B cell (primary cell): ENCODE data around the gene ZBP1. TPM values are rescaled to one million over a fixed set of nuclear protein-coding genes. Genes with fewer than 3 reads are reported as not detected.
"Not testable (repeated sequence)": the region's sequence is repeated elsewhere in the genome, so short reads cannot be mapped to it uniquely, and the experiment has no call there.

Source experiments
- ATAC-seq: fragments of 200-7000 bp; cut with Tn5 transposase; one replicate; pipeline ENCODE4 v1.10.0; 2021; ENCODE audit warnings: low read depth, mild to moderate bottlenecking, moderate number of reproducible peaks, moderate library complexity
- CTCF ChIA-PET: fragments of 350-600 bp; sonication (Branson Sonifier 250); formaldehyde crosslinking; loops from one replicate; lab custom pipeline; 2021; ENCODE audit warnings: antibody characterized with exemption, inconsistent platforms; lab: Charles Lee
- POLR2A ChIA-PET: fragments of 350-600 bp; sonication (Branson Sonifier 250); formaldehyde crosslinking; loops from one replicate; lab custom pipeline; 2021; ENCODE audit warnings: antibody characterized with exemption; lab: Charles Lee
- DNase-seq: peaks from one replicate; pipeline ENCODE4 v3.0.0; 2013
- H2AFZ ChIP-seq: 2 replicates; pipeline ENCODE4 v1.6.1; 2012; ENCODE audit warnings: mild to moderate bottlenecking, low read depth, low read length; ENCODE audit not compliant: insufficient read depth, poor library complexity, severe bottlenecking
- H3K27ac ChIP-seq, 2 donors: 1 replicate in 1 of 2; 2 replicates in 1 of 2; pipeline ENCODE4 v1.5.1; 2012 to 2013; ENCODE audit warnings: low read length in 2 of 2, mild to moderate bottlenecking in 2 of 2, moderate library complexity in 1 of 2
- H3K27me3 ChIP-seq, 4 experiments: fragments of 200-600 bp in 1 of 4; sonication (generic) in 1 of 4; replicated peaks in 1 of 4; 1 replicate in 2 of 4; 2 replicates in 2 of 4; pipeline versions ENCODE4 v1.6.1 to v1.7.0; 2013 to 2016; ENCODE audit warnings: low read length in 3 of 4, mild to moderate bottlenecking in 2 of 4, mixed read lengths in 1 of 4, moderate library complexity in 1 of 4; ENCODE audit not compliant: insufficient read depth in 4 of 4, control insufficient read depth in 3 of 4; ENCODE audit errors: control extremely low read depth in 1 of 4
- H3K36me3 ChIP-seq, 2 experiments: replicated peaks in 1 of 2; 1 replicate in 1 of 2; 2 replicates in 1 of 2; pipeline versions ENCODE4 v1.6.1 to v1.7.1; 2013; ENCODE audit warnings: low read length in 1 of 2; ENCODE audit not compliant: insufficient read depth in 2 of 2, control insufficient read depth in 1 of 2; ENCODE audit errors: control extremely low read depth in 1 of 2, extremely low read depth in 1 of 2
- H3K4me1 ChIP-seq, 2 donors: fragments of 200-600 bp in 1 of 2; sonication (generic) in 1 of 2; 1 replicate in 1 of 2; 2 replicates in 1 of 2; pipeline versions ENCODE4 v1.5.1 to v1.6.1; 2013 to 2017; ENCODE audit warnings: low read length in 2 of 2; ENCODE audit not compliant: control insufficient read depth in 2 of 2, insufficient read depth in 2 of 2
- H3K4me2 ChIP-seq: replicated peaks from 2 replicates; pipeline ENCODE3; 2012; ENCODE audit warnings: mild to moderate bottlenecking, low read depth, low read length; ENCODE audit not compliant: poor library complexity, severe bottlenecking
- H3K4me3 ChIP-seq, 5 experiments: fragments of 200-600 bp in 1 of 5; sonication (generic) in 1 of 5; 1 replicate in 3 of 5; 2 replicates in 2 of 5; pipeline versions ENCODE4 v1.5.1 to v1.7.0; 2011 to 2016; ENCODE audit warnings: low read length in 4 of 5, mild to moderate bottlenecking in 4 of 5, low read depth in 2 of 5, control low read depth in 1 of 5, moderate library complexity in 1 of 5; ENCODE audit not compliant: insufficient read depth in 1 of 5; ENCODE audit errors: control extremely low read depth in 1 of 5, extremely low read depth in 1 of 5
- H3K79me2 ChIP-seq: fragments of 200-600 bp; sonication (generic); one replicate; pipeline ENCODE4 v1.6.0; 2016; ENCODE audit warnings: low read length; ENCODE audit not compliant: control insufficient read depth, insufficient read depth
- H3K9ac ChIP-seq: fragments of 200-600 bp; sonication (generic); 2 replicates; pipeline ENCODE4 v1.6.1; 2017; ENCODE audit warnings: mild to moderate bottlenecking, low read length, moderate library complexity
- H3K9me3 ChIP-seq, 3 donors: one replicate each; pipeline versions ENCODE4 v1.6.1 to v1.7.1; 2013; ENCODE audit warnings: low read length in 2 of 3; ENCODE audit not compliant: control insufficient read depth in 2 of 3, insufficient read depth in 1 of 3; ENCODE audit errors: control extremely low read depth in 1 of 3
- H4K20me1 ChIP-seq: 2 replicates; pipeline ENCODE4 v1.6.0; 2012; ENCODE audit warnings: mild to moderate bottlenecking, low read length; ENCODE audit not compliant: insufficient read depth, control insufficient read depth, poor library complexity, severe bottlenecking
- H3K27ac Mint-ChIP-seq: one replicate; pipeline ENCODE4 v1.8.0; 2021; ENCODE audit warnings: mixed read lengths
- H3K27me3 Mint-ChIP-seq: one replicate; pipeline ENCODE4 v1.8.0; 2021; ENCODE audit warnings: mixed read lengths
- H3K4me1 Mint-ChIP-seq: one replicate; pipeline ENCODE4 v1.8.0; 2021; ENCODE audit warnings: mixed read lengths
- H3K4me3 Mint-ChIP-seq: one replicate; pipeline ENCODE4 v1.8.0; 2021; ENCODE audit warnings: mixed read lengths
- H3K9me3 Mint-ChIP-seq: one replicate; pipeline ENCODE4 v1.8.0; 2022; ENCODE audit warnings: mixed read lengths; ENCODE audit not compliant: insufficient read depth
- CTCF ChIP-seq: fragments of 200-600 bp; IDR thresholded peaks from one replicate; pipeline ENCODE4 v1.8.0; 2022; ENCODE audit warnings: antibody characterized with exemption, mild to moderate bottlenecking
- WGBS: methylation state at CpG from one replicate; pipeline ENCODE4 v1.1.5; 2013; ENCODE audit warnings: missing lambda C conversion rate; ENCODE audit not compliant: insufficient coverage; 5-methylcytosine and 5-hydroxymethylcytosine counted together
- intact Hi-C: fragments of 100-400 bp; cut with micrococcal nuclease; formaldehyde crosslinking; loops from one replicate; pipeline ENCODE4 v1.10.0; 2022
- polyA plus RNA-seq: library from polyadenylated mRNA; depleted of rRNA; stranded (reverse); fragments of >200 nt; gene quantifications from 2 replicates; pipeline ENCODE4 v1.2.3, GENCODE V29; 2012
- total RNA-seq, 2 donors: library from RNA; stranded (reverse); fragments of 120-200 nt in 1 of 2; gene quantifications; 1 replicate in 1 of 2; 2 replicates in 1 of 2; pipeline versions ENCODE4 v1.2.3 to v1.2.4, GENCODE V29; 2013 to 2022

The ZBP1 gene
- total and polyA plus RNA-seq, 2 donors (not counting 1 experiment from before 2014, with no cell fraction given), result 29.9 to 69.2 TPM

- H3K9me3 Mint-ChIP-seq, H3K36me3 ChIP-seq, DNase-seq, ATAC-seq, H4K20me1 ChIP-seq, H3K27me3 ChIP-seq, H2AFZ ChIP-seq: not testable (repeated sequence)
- intact Hi-C loops, result loop anchor here (1.0 to 10.0 kb wide), 4 partner anchors 9 to 680 kb away; partner anchors contain the start of genes RAB22A and ZBP1
- H3K79me2 ChIP-seq, result peaks cover 28% of the 10 kb centered on the region
- H3K9me3 ChIP-seq, result peaks cover 0 to 19% (median 10%) of the 10 kb centered on the region in 3 donors
- H3K4me3 ChIP-seq, result peak overlapping the region in 4 of 5 experiments; percentile 30 to 62 (median 57)
- peak overlapping the region; percentile 60 for H3K4me2 ChIP-seq
- H3K27me3 Mint-ChIP-seq, result peaks cover 14% of the 10 kb centered on the region
- ChIA-PET POLR2A (interaction anchor here (1.7 to 2.2 kb wide), 3 partner anchors 9 to 52 kb away, joined by 4 to 28 read pairs (median 15); partner anchors contain the start of gene ZBP1), CTCF (interaction anchor here (1.0 to 6.5 kb wide), 8 partner anchors 8 to 458 kb away, joined by 3 to 61 read pairs (median 8); partner anchors contain the start of gene ZBP1)
- peak overlapping the region; percentile 65 for H3K9ac ChIP-seq
- peak overlapping the region; percentile 87 for H3K4me3 Mint-ChIP-seq
- H3K4me1 Mint-ChIP-seq, result peaks cover 41% of the 10 kb centered on the region
- 95% methylated on average over 9 of the region's 12 CpGs for WGBS
- H3K4me1 ChIP-seq, result peaks cover 31 to 38% of the 10 kb centered on the region in 2 donors
- H3K27ac Mint-ChIP-seq, result peak overlapping the region; percentile 95
- H3K27ac ChIP-seq, result peak overlapping the region; percentile 78 to 81
These were observed 8.7 kb upstream of the ZBP1 start for GRCh38 chr20:57628962-57629308.

- CTCF ChIA-PET, result interaction anchor here (0.5 to 6.5 kb wide), 12 partner anchors 7 to 459 kb away, joined by 3 to 61 read pairs (median 4); partner anchors contain the start of gene ZBP1
- Histone ChIP-seq H4K20me1 (no peaks in the 10 kb centered on the region), H2AFZ (peak overlapping the region; percentile 48), H3K4me2 (peak overlapping the region; percentile 60), H3K4me3 (peak overlapping the region; percentile 18 to 59 (median 39)), H3K9me3 (peaks cover 0 to 17% (median 10%) of the 10 kb centered on the region in 3 donors), H3K27me3 (peaks cover 0 to 6% (median 2%) of the 10 kb centered on the region in 4 experiments), H3K79me2 (peaks cover 28% of the 10 kb centered on the region), H3K36me3 (peaks cover 0 to 3% of the 10 kb centered on the region in 2 experiments), H3K27ac (peak overlapping the region; percentile 78 to 81), H3K9ac (peak overlapping the region; percentile 50), H3K4me1 (peaks cover 31 to 38% of the 10 kb centered on the region in 2 donors)
- Mint-ChIP-seq H3K27me3 (peaks cover 12% of the 10 kb centered on the region), H3K27ac (peak overlapping the region; percentile 93), H3K4me3 (peak overlapping the region; percentile 84), H3K9me3 (peaks cover 6% of the 10 kb centered on the region), H3K4me1 (peaks cover 41% of the 10 kb centered on the region)
- DNase-seq (peak; percentile 82), ATAC-seq (peak; percentile 78)
- WGBS, result 39% methylated on average over 17 of the region's 29 CpGs
- TF ChIP-seq CTCF, result no peak
- POLR2A ChIA-PET, result interaction anchor here (0.7 to 2.2 kb wide), 6 partner anchors 9 to 209 kb away, joined by 4 to 28 read pairs (median 10); partner anchors contain the start of gene ZBP1
- intact Hi-C loops, result loop anchor here (1.0 to 10.0 kb wide), 4 partner anchors 8 to 681 kb away; partner anchors contain the start of genes RAB22A and ZBP1
These were observed 8.1 kb upstream of the ZBP1 start for GRCh38 chr20:57628047-57628961.
